Astrocyte (in vitro differentiated cells and primary cell): ENCODE results near the gene CTCFL. TPM values are rescaled to one million over a fixed set of nuclear protein-coding genes. Genes with fewer than 3 reads are reported as not detected.

Experiments
- DNase-seq: peaks from one replicate; pipeline ENCODE4 v3.0.0-alpha.2; 2010; ENCODE audit warnings: low read depth
- FAIRE-seq: peaks from 2 replicates; lab custom pipeline; 2011; peaks lifted over from hg19 to GRCh38; lab: Jason Lieb, UNC
- H2AFZ ChIP-seq: 2 replicates; pipeline ENCODE4 v1.6.0; 2012; ENCODE audit warnings: low read depth, low read length, inconsistent platforms
- H3K27ac ChIP-seq: 2 replicates; pipeline ENCODE4 v1.5.1; 2011; ENCODE audit warnings: low read depth, low read length, inconsistent platforms
- H3K27me3 ChIP-seq: 2 replicates; pipeline ENCODE4 v1.6.0; 2011; ENCODE audit warnings: low read length, inconsistent platforms; ENCODE audit not compliant: insufficient read depth
- H3K36me3 ChIP-seq: 2 replicates; pipeline ENCODE4 v1.5.1; 2011; ENCODE audit warnings: low read length, inconsistent platforms; ENCODE audit not compliant: insufficient read depth
- H3K4me1 ChIP-seq: 2 replicates; pipeline ENCODE4 v1.5.1; 2011; ENCODE audit warnings: low read length, inconsistent platforms; ENCODE audit not compliant: insufficient read depth
- H3K4me2 ChIP-seq: 2 replicates; pipeline ENCODE4 v1.6.0; 2012; ENCODE audit warnings: low read length, inconsistent platforms
- H3K4me3 ChIP-seq: 2 replicates; pipeline ENCODE4 v1.5.1; 2011; ENCODE audit warnings: low read depth, mild to moderate bottlenecking, low read length, inconsistent platforms; ENCODE audit not compliant: insufficient read depth
- H3K79me2 ChIP-seq: 2 replicates; pipeline ENCODE4 v1.6.0; 2012; ENCODE audit warnings: mild to moderate bottlenecking, low read length, inconsistent platforms; ENCODE audit not compliant: insufficient read depth
- H3K9ac ChIP-seq: 2 replicates; pipeline ENCODE4 v1.6.0; 2012; ENCODE audit warnings: mild to moderate bottlenecking, low read length, inconsistent platforms
- H3K9me3 ChIP-seq: 2 replicates; pipeline ENCODE4 v1.5.1; 2012; ENCODE audit warnings: low read depth, mild to moderate bottlenecking, low read length, inconsistent platforms; ENCODE audit not compliant: insufficient read depth
- H4K20me1 ChIP-seq: 2 replicates; pipeline ENCODE4 v1.6.0; 2012; ENCODE audit warnings: low read length, inconsistent platforms; ENCODE audit not compliant: insufficient read depth
- H3K27ac Mint-ChIP-seq: one replicate; pipeline ENCODE4 v1.8.0; 2021; ENCODE audit warnings: mild to moderate bottlenecking, mixed read lengths; ENCODE audit not compliant: unreplicated experiment
- H3K27me3 Mint-ChIP-seq: one replicate; pipeline ENCODE4 v1.8.0; 2021; ENCODE audit warnings: low read depth, mixed read lengths; ENCODE audit not compliant: unreplicated experiment
- H3K36me3 Mint-ChIP-seq: one replicate; pipeline ENCODE4 v1.8.0; 2021; ENCODE audit warnings: low read depth, mixed read lengths; ENCODE audit not compliant: unreplicated experiment
- H3K4me1 Mint-ChIP-seq: one replicate; pipeline ENCODE4 v1.8.0; 2021; ENCODE audit warnings: low read depth, mixed read lengths; ENCODE audit not compliant: unreplicated experiment
- H3K4me3 Mint-ChIP-seq: one replicate; pipeline ENCODE4 v1.8.0; 2021; ENCODE audit warnings: mild to moderate bottlenecking, moderate library complexity, mixed read lengths; ENCODE audit not compliant: unreplicated experiment
- H3K9me3 Mint-ChIP-seq: one replicate; pipeline ENCODE4 v1.8.0; 2021; ENCODE audit warnings: mild to moderate bottlenecking, mixed read lengths; ENCODE audit not compliant: unreplicated experiment
- EZH2 ChIP-seq: IDR thresholded peaks from 2 replicates; pipeline ENCODE4 v1.6.1; 2012; ENCODE audit warnings: mild to moderate bottlenecking, low read length, inconsistent platforms; ENCODE audit not compliant: insufficient read depth
- total RNA-seq: library from RNA; stranded (reverse); gene quantifications from 2 replicates; pipeline ENCODE4 v1.2.1, GENCODE V29; 2021
- TF ChIP-seq, protein P1 (sequence below): IDR thresholded peaks from 2 replicates; pipeline ENCODE4 v1.5.1; 2011; ENCODE audit warnings: low read depth, mild to moderate bottlenecking, inconsistent platforms, low read length, moderate library complexity; ENCODE audit not compliant: insufficient read depth

CTCFL gene
- total RNA-seq, 1 donor from 2014 or later, result not detected

GRCh38 chr20:57564180-57564802 is 39.4 kb upstream of the CTCFL start:
- FAIRE-seq (no peak), DNase-seq (no peak)
- TF ChIP-seq, protein P1, sequence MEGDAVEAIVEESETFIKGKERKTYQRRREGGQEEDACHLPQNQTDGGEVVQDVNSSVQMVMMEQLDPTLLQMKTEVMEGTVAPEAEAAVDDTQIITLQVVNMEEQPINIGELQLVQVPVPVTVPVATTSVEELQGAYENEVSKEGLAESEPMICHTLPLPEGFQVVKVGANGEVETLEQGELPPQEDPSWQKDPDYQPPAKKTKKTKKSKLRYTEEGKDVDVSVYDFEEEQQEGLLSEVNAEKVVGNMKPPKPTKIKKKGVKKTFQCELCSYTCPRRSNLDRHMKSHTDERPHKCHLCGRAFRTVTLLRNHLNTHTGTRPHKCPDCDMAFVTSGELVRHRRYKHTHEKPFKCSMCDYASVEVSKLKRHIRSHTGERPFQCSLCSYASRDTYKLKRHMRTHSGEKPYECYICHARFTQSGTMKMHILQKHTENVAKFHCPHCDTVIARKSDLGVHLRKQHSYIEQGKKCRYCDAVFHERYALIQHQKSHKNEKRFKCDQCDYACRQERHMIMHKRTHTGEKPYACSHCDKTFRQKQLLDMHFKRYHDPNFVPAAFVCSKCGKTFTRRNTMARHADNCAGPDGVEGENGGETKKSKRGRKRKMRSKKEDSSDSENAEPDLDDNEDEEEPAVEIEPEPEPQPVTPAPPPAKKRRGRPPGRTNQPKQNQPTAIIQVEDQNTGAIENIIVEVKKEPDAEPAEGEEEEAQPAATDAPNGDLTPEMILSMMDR, result no peak
- TF ChIP-seq EZH2, result no peak
- Histone ChIP-seq H3K9me3 (no peaks in the 10 kb centered on the region), H3K79me2 (no peaks in the 10 kb centered on the region), H4K20me1 (no peaks in the 10 kb centered on the region), H3K4me3 (no peak overlapping the region), H3K4me2 (no peak overlapping the region), H3K36me3 (no peaks in the 10 kb centered on the region), H3K27me3 (peaks cover 24% of the 10 kb centered on the region), H2AFZ (no peak overlapping the region), H3K4me1 (no peaks in the 10 kb centered on the region), H3K27ac (no peak overlapping the region), H3K9ac (no peak overlapping the region)
- Mint-ChIP-seq H3K27me3 (peaks cover 80% of the 10 kb centered on the region), H3K36me3 (no peaks in the 10 kb centered on the region), H3K4me1 (no peaks in the 10 kb centered on the region), H3K27ac (no peak overlapping the region), H3K9me3 (peaks cover 11% of the 10 kb centered on the region), H3K4me3 (no peak overlapping the region)

DNA sequence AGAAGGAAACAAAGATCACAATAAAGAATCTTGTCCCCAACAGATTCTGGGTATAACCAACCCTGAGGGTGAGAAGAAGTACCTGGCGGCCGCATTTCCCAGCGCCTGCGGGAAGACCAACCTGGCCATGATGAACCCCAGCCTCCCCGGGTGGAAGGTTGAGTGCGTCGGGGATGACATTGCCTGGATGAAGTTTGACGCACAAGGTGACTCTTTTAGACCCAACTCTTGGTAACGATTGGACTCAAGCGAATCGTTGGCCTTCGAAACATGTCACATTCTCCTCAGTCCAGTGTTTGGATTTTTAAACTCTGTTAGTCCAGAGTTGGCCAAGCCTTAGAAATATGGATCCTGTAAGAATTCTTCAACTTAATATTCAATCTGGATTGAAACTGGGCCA is 38.6 kb upstream of the CTCFL start:
- Mint-ChIP-seq H3K27ac (no peak overlapping the region), H3K4me3 (no peak overlapping the region), H3K36me3 (no peaks in the 10 kb centered on the region), H3K4me1 (no peaks in the 10 kb centered on the region), H3K9me3 (peaks cover 11% of the 10 kb centered on the region), H3K27me3 (peaks cover 80% of the 10 kb centered on the region)
- H3K27ac ChIP-seq, result no peak overlapping the region
- peaks cover 28% of the 10 kb centered on the region for H3K27me3 ChIP-seq
- H3K9ac ChIP-seq, result no peak overlapping the region
- no peak overlapping the region for H3K4me2 ChIP-seq
- no peak overlapping the region for H2AFZ ChIP-seq
- H3K4me3 ChIP-seq, result no peak overlapping the region
- H3K9me3 ChIP-seq, result no peaks in the 10 kb centered on the region
- FAIRE-seq (no peak), DNase-seq (no peak)
- no peaks in the 10 kb centered on the region for H4K20me1 ChIP-seq
- TF ChIP-seq EZH2, result no peak
- TF ChIP-seq, protein P1, result no peak
- no peaks in the 10 kb centered on the region for H3K36me3 ChIP-seq
- H3K4me1 ChIP-seq, result no peaks in the 10 kb centered on the region
- no peaks in the 10 kb centered on the region for H3K79me2 ChIP-seq

DNA sequence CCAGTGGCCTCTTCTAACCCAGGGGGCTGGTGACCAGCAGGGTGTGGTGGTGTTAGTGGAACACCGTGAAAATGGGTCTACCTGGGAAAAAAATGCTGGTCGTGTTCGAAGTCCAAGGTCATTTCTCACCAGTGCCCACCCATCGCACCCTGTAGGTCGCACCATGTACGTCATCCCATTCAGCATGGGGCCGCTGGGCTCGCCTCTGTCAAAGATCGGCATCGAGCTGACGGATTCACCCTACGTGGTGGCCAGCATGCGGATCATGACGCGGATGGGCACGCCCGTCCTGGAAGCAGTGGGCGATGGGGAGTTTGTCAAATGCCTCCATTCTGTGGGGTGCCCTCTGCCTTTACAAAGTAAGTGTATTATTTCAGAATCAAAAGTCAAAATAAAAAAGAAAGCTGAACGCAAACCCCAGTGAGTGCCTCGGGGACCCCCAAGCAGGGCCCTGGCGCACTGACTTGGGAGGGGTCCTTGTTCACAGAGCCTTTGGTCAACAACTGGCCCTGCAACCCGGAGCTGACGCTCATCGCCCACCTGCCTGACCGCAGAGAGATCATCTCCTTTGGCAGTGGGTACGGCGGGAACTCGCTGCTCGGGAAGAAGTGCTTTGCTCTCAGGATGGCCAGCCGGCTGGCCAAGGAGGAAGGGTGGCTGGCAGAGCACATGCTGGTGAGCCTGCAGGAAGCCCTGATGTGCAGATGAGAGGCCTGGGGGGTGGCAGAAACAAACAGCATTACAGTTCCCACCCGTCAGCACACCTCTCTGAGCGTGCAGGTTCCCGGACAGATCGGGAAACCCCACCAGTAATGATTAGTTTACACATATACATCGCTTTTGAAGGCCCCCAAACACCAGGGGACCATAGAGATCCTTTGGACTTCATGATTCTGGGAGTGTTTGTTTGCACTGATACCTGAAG is 37.9 kb upstream of the CTCFL start:
- TF ChIP-seq, protein P1, result no peak
- no peak for TF ChIP-seq EZH2

More for the DNA sequence above, 37.9 kb upstream of the CTCFL start:
- Histone ChIP-seq H3K36me3 (no peaks in the 10 kb centered on the region), H3K79me2 (no peaks in the 10 kb centered on the region), H3K9me3 (no peaks in the 10 kb centered on the region), H3K4me1 (no peaks in the 10 kb centered on the region), H3K4me2 (no peak overlapping the region), H2AFZ (no peak overlapping the region), H4K20me1 (no peaks in the 10 kb centered on the region), H3K4me3 (no peak overlapping the region), H3K9ac (no peak overlapping the region), H3K27ac (no peak overlapping the region), H3K27me3 (peaks cover 28% of the 10 kb centered on the region)
- H3K9me3 Mint-ChIP-seq, result peaks cover 11% of the 10 kb centered on the region
- FAIRE-seq (no peak), DNase-seq (no peak)
- H3K36me3 Mint-ChIP-seq, result no peaks in the 10 kb centered on the region
- H3K27me3 Mint-ChIP-seq, result peaks cover 83% of the 10 kb centered on the region
- no peak overlapping the region for H3K4me3 Mint-ChIP-seq
- H3K27ac Mint-ChIP-seq, result no peak overlapping the region
- H3K4me1 Mint-ChIP-seq, result no peaks in the 10 kb centered on the region
